Epidermal melanocyte (primary cell): ENCODE results near the gene SLC30A2.

Experiments used
- DNase-seq: peaks from one replicate; pipeline ENCODE4 v3.0.0; 2011; ENCODE audit warnings: low spot score; ENCODE audit not compliant: insufficient read length

Gene SLC30A2

DNA sequence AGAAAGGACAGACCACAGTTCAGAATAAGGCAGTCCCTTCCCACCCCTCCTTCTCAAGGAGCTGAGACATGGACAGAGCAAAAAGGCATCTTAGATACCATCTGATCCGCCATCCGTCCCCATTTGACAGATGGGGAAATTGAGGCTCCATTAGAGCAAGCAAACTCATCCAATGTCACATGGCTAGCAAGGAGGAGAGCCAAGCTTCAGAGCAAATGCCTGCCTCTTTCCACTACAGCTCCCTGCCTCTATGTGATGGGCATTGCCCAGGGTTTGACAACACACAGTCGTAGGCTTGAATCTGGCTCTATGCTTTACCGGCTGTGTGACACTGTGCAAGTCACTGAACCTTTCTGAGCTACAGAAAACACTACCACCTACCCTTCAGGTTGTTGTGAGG lies 3.9 kb downstream of the SLC30A2 start:
- no peak for DNase-seq

DNA sequence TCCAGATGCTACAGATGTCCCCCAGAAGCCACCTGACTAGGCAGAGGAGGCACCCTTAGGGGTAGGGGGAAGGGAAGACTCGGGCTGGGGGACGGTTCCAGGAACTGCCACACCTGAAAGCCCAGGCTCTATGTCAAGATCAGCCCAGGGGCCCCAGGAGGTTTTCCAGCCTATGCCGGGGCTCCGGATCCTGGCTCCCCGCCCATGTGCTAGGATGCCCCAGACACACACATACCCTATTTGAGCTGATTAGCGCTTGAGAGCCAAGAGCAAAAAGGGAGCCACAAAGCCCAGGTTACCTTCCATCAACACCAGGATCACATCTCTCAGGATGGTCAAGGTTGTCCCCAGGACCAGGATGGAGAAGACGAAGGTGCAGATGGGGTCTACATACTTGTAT lies 4.5 kb downstream of the SLC30A2 start:
- no peak for DNase-seq

DNA sequence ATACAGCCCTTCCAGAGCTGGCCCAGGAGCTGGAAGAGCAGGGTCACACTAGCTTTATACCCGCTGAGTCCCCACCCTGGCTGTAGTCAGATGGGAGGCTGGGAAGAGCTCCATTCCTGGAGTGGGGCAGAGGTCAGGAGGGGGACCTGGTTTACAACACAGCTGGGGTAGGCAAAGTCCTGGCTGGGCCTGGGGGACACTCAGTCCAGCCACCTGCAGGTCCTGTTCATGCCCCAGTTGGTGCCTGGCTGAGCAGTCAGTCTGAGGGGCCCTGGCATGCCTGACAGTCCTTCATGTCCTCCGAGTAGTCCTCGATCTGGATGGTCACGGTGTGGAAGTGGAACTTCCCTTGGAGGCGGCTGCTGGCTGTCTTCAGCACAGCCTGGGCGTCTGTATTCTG lies 7.0 kb downstream of the SLC30A2 start:
- DNase-seq: no peak

DNA sequence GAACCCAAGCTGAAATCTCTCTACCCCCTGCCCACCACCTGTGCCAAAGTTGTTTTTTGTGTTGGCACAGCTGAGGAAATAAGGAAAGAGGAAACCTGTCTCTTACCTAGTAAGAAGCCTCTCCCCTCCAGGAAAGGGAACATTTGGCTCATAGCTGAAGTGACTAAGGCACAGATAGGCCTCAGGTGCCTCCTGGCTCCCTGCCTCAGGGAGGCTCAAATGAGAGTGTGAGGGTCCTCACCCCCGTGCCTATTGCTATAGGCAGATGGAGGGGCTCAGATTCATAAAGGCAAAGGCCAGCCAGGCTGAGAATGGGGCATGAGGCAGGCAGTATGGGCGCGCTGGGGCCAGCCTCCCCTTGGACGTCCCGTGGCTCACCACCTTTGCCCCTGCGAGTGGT lies 7.4 kb downstream of the SLC30A2 start:
- DNase-seq: no peak

DNA sequence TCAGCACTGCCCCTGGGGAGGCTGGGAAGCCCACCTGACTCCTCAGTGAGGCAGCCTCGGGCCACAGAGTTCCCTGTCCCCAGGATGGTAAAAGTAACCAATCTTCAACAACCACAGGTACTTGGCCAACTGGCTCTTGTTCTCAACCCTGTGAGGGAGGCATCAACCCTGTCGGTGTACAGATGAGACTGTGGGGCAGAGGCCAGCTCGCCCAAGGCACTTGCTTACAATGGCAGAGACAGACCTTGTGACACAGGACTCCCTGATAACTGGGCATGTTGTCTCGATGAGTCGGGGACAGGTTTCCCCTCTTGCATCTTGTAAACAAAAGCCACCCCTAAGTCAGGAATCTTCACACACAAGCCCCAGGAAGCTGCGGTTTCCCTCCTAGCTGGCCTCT lies 8.0 kb downstream of the SLC30A2 start:
- DNase-seq: no peak

DNA sequence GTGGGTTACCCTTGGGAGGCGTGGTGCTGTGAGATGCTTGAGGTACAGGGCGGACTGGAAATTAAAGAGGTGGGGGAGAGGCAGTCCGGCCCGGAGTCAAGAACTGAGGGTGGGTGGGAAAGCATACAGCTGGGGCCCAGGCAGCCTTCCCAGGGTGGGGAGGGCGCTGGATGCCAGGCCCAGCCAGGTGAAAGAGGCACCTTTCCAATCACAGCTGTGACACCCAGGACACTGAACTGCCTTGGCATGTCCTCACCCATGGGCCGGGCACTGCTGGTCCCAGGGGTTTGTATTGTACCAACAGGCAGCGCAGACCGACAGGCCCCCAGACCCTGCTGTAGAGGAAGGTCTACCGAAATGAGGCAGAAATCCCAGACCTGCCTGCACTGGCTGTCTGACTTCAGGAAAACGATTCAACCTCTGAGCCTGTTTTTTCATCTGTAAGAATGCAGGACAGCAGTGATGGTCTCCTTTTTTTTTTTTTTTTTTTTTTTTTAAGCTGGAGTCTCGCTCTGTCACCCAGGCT lies 9.1 kb downstream of the SLC30A2 start:
- no peak for DNase-seq

DNA sequence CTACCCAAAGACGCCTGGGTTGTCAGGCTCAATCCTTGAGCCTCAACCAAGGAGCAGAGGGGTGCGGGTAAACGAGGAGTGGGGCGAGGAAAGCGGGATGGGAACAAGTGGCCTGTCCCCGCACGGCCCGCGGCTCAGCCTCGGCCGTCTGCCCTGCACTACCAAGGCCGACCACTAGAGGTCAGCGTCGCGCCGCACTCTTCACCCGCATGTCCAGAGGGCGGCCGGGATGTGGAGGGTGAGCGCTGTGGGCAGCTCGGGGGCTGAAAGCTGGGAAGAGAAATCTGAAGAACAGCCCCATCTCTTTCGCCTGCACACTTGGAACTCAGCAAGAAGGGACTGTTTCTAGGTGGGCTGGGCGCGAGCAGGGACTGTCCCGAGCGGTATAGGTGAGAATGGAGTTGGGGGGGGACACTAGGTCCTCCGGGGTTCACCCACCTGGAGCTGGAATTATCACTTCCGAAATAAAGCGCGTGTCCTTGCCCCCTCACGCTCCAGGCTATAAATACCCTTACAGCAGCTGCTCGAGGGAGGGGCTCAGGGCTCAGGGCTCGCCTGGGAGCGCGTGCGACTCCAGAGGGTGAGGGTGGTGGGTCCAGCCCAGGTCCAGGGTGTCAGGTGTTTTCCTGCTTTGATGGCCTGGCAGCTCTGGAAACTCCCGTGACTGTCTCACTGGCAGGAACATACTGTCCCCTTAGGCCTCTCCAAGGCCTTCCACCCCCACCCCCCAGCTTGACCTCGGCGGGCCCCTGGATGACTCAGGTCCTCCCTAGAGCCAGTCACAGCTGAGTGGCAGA lies 9.8 kb downstream of the SLC30A2 start:
- DNase-seq: peak; percentile 83

DNA sequence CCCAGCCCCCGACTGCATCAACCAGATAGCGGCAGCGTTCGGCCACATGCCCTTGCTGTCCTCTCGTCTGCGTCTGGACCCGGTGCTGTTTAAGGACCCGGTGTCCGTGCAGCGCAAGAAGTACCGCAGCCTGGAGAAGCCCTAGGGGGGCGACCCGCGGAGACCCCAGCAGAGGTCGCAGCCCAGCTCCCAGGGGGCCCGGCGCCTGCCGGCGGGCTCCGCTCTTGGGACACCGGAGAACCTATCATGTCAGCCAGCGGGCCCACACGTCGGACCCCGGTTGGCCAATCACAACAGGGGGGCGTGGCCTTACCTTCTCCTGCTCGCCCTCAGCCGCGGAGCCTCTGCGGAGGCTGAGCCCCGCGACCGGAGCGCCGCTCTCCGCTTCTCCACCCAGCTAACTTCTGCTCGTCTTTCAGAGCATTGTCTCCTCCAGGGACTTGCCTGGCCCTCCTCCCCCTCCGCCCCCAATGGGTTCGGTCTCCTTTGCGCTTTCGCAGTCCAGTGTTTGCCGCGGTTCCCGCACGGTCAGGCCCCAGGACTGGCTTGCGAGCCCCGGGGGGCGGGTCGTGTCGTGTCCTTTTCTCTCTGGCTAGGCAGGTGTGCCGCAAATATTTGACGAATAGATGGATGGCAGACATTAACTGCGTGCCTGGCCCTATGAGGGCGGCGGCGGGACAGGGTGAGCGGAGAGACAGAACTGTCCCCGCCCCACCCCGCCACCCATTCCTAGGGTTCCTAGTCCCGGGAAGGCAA lies 10.5 kb downstream of the SLC30A2 start:
- DNase-seq: peak; percentile 92

DNA sequence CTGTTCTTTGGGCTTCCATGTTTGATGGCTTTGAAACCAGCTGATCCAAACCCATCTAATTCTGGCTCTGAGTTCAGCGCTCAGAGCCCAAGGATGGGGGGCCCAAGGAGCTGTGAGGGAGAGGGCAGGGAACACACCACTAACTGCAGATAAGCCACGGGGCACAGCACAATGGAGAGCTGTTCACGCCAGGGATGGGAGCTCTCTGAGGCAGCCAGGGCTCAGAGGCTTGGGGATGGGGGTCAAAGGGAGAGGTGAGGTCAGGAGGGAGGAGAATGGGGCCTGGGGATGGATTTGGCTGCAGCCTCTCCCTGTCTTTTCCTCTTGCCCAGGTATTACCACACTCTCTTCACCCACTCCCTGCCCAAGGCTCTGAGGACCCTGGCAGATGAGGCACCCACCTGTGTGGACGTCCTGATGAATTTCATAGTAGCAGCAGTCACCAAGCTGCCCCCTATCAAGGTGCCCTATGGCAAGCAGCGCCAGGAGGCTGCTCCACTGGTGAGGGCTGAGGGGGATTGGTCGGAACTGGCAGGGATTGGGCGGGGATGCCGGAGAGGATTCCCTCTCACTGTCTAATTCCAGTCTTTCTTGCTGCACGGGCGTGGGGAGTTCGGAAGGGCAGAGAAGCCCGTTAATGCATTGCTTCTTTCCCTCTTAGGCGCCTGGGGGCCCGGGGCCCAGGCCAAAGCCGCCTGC lies 11.3 kb downstream of the SLC30A2 start:
- no peak for DNase-seq

DNA sequence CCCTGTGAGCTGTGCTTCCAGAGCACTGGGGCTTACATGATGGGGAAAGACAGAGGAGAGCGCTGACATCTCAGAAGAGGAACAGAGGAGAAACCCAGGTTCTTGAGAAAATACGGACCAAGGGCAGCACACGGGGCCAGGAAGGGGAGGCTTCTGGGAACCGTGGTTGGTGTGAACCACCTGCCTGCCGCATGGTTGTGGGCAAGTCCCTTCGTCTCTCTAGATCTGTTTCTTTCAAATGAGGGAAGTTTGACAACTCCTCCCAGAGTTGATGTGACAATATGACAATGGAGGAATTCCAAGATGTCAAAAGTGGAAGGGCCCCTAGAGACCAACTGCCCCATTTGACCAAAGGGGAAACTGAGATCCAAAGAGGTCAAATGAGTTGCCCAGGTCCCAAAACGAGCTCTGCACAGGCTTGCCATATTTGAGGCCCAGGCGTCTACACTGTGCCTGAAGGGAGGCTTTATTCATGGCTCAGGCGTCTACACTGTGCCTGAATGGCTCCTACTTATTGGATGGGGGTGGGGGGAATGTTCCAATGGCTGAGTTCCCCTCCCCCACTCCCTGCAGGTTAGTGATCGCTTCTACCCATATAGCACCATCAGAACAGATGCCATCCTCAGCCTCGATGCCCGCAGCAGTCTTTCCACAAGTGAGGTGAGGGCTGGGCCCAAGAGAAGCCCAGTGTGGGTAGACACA lies 13.1 kb downstream of the SLC30A2 start:
- no peak for DNase-seq

DNA sequence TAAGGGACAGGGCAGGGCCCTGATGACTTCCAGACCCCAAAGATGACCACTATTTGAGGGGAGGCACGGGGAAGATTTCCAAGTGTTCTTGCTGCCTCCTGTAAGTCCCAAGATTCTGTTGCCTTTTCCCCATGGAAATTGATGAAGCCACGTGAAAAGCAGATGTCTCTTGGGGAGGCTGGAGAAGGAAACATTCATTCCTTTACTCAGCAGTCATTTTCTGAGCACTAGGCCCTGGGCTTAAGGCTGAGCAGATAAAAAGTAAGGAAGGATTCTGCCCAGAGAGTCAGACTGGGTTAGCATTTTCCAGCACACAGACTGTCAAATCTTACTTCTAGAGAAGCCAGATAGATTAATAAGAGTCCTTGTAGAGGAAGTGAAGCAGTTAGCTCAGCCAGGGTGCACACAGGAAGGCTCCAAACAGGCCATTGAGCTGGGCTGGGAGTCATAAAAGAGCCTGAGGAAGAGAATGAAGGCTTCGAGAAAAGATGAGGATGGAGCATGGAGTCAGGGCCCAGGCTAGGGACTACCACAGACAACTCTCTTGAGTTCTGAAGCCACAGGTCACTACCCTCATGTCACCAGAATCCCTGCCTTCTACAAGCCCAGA lies 14.2 kb downstream of the SLC30A2 start:
- DNase-seq: peak; percentile 54

DNA sequence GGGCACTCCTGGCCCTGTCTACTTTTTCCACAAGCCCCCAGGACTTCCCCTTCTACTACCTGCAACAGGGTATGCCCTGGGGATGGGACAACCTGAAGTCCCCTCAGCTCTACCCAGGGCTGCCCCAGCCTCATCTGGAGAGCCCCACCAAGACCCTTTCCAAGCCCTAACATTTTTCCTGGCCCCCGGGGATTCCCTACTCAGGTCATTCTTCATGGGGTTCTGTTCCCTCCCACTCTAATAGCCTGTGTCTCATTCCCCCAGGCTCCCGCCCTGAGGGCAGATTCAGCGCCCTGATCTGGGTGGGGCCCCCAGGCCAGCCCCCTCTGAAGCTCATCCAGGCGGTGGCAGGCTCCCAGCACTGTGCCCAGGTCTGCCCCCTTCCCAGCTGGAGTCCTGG lies 14.7 kb downstream of the SLC30A2 start:
- no peak for DNase-seq

DNA sequence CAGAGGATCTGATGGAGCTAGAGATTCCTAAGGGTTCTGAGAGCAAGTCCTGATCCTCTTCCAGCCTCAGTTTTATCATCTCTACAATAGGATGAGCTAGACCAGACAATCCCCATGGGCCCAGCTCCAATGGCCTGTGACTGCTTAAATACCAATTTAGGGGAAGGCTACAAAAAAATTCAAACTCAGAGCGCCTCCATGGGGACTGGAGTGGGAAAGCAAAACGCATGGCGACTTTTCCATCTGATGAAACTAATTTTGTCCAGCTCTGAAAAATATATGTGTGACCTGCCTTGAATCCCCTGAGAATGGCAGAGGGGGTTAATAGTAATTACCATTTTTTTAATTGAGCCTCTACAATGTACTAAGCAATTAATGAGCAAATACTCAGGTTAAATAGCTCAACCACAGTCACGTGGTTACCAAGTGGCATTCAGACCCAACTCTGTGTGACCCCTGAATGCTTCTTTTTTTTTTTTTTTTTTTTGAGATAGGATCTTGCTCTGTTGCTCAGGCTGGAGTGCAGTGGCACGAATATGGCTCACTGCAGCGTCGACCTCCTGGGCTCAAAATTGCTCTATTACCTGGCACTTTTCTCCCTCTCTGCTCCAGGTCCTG lies 15.9 kb downstream of the SLC30A2 start:
- DNase-seq: no peak

DNA sequence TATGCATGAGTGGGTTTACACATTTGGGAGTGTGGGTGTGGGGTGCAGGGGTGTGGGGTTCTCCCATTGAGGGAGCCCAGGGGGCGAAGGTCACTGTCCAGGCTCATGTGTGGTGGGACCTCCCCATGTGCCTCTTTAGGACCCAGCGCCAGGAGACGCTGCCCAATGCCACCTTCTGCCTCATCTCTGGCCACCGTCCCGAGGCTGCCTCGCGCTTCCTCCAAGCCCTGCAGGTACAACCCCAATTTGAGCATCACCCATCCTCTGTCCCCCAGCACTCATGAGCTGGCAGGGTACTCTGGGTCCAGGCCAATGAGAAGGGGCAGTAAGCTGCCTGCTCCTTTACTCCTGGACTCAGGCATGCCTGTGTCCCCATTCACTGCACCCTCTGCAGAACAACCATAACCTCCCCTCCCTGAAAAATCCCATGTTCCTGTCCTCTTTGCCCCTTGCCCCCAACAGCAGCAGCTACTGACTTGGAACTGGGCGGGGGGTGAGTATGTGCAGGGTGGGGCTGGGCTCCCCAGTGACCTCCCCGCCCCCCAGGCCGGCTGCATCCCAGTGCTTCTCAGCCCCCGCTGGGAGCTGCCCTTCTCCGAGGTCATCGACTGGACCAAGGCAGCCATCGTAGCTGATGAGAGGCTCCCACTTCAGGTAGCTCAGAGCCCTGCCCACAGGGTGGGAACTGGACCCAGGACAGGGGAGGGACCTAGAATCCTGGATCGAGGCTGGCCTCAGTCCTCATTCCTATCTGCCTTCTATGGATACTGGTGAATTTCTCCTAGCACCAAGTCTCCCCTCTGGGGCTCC lies 16.7 kb downstream of the SLC30A2 start:
- no peak for DNase-seq

DNA sequence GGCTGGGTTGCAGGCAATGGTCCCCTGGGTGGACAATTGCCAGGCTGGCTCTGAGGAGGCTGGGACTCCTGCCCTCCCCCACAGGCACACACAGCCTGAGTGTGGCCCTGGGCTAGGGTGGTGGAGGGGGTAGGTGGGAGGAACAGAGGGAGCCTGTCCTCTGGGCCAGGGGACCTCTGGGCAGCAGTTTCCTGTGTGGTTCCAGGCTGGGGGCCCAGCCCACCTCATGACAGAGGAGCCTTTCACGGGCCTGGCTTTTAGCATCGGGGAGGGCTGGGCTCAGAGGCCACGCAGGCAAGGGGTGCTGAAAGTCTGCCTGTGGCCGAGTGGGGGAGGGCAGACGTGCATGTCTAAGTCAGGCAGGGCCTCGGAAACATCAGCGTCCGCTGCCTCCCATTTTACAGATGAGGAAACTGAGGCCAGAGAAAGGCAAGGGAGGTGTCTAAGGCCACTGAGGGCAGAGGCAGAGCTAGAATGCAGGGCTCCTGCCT lies 17.4 kb downstream of the SLC30A2 start:
- DNase-seq: peak; percentile 79

DNA sequence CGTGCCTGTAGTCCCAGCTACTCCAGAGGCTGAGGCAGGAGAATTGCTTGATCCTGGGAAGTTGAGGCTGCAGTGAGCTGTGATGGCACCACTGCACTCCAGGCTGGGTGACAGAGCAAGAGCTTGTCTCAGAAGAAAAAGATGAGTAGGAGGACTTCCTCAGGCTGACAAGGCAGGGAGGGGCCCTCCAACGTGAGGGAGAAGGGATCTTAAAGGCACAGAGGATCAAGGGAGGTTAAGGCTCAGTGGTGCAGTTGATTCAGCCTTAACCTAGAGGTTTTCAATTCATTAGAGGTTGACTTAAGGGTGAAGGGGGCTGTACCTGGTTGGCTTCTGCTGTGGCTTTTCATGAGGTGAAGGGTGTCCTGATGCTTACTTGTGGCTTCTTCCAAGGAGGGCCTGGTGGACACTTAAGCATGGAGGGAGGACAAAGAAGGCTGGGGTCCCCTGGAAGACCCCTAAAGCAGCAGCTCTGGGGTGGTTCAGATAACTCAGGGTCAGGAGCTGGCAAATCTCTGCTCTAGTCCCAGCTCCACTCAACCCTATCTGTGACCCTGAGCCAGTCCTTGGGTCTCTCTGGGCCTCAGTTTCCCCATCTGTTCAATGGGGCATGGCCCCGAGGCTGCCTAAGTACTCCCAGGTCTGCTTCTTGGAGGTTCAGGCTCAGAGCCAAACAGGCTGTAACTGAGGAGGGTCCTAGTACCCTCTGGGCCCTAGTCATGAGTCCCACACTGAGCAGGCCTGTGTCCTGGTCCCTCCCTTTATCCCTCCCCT lies 18.0 kb downstream of the SLC30A2 start:
- no peak for DNase-seq

DNA sequence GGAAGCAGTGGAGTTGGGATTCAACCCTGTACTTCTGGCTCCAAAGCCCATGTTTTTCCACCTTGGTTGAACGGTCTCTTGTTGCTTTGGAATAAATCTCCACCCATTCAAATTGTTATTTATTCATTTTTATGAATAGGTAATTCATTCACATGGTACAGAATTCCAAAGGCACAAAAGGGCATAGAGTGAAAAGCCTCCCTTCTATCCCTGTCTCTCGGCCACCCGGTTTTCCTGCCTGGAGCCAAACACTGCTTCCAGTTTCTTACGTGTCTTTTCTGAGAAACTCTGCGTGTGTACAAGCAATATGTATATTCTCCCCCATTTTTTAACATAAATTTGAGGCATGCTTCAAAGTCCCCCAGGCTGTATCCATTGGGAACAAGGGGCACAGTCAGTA lies 20.4 kb downstream of the SLC30A2 start:
- peak; percentile 73 for DNase-seq

DNA sequence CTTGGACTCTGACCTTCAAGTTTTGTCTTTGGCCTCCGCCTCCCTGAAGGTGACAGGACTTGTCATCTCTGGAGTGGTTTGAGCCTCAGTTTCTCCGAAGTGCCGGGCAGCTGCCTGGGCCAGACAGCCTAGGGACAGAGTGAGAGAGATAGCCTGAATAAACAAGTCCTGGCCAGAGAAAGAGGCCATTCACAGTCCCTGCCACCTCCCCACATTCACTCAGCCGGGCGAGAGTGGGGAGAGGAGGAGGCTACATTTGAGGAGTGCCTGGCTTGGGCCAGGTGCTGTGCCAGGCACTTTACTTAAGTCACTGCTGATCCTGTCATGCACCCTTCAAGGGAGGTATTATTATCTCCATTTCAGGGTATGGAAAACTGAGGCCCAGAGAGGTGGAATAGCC lies 20.9 kb downstream of the SLC30A2 start:
- DNase-seq: no peak

DNA sequence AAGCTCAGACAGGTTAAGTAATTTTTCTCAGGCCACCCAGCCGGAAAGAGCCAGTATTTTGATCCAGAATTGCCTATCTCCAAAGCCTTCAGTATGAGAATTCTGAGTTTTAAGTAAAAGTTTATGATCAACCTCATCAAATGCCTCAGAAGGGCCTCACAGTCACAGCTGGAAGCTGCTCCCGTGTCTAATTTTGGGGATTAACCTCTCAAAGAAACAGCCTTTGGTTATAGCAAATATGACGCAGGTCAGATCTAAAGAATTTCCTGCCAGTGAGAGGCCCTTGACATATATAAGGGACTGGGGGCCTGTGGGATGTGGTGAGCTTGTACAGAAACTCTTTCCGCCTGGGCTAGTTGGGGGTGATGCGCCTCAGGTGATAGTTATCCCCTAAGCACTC lies 22.1 kb downstream of the SLC30A2 start:
- DNase-seq: no peak
